GM10266 (cell line): ENCODE data around the gene POLR2L.

ENCODE experiments used
- DNase-seq: peaks from one replicate; pipeline ENCODE4 v3.0.0; 2012; ENCODE audit errors: extremely low spot score
- CTCF ChIP-seq: IDR thresholded peaks from 2 replicates; pipeline ENCODE4 v1.5.1; 2012; ENCODE audit warnings: mild to moderate bottlenecking, low read depth; ENCODE audit not compliant: control insufficient read depth, insufficient read depth; ENCODE audit errors: missing control alignments

POLR2L gene

DNA sequence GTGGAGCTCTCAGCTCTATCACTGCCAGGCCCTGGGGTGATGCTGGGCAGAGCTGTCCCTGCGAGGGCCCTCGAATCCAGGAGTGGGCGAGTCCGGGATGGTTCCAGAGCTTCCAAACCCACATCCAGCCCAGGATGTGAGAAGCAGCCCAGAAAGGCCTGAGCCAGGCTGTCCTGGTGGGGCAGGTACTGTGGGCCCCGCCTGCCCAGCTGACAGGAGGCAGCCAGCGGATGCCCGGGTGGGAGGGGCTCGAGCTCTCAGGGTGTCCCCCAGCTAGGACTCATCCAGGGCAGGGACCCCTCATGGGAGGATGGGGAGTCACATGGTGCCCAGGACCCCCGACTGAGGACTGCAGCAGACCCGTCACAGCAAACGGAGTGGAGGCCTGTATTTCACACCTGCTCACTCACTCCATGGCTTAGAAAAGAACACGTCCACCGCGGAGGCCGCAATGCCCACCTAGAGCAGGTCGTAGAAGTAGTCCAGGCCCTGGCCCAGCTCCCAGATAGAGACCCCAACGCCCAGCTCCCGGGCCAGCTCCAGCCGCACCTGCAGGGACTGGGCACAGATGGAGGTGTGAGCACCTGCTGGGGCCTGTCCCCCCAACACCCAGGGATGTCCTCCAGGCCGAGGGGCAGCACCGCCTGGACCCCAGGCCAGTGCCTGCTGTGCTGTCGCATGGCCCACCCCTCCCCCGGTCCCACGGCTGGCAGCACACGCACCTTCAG, 27.2 kb upstream of the POLR2L start:
- no peak for DNase-seq
- TF ChIP-seq CTCF = no peak

DNA sequence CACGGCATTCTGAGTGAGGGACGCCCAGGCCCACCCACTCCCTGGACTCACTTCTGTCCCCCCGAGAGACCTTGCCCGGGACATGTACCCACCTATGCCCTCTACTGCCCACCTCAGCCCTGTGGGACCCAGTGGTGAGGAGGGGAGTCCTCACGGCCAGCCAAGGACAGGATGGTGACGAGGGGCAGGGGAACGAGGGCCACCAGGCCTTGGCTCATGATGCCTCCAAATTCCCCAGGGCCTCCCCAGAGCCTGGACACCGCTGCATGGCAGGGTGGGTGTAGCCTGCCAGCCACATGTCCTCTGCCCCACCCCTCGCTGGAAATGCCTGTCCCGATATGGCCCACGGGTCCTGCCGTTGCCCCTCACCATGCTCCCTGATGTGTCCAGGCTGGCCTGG, 26.5 kb upstream of the POLR2L start:
- no peak for DNase-seq

GRCh38 chr11:868394-868793, 26.1 kb upstream of the POLR2L start:
- TF ChIP-seq CTCF = no peak

More for the DNA sequence above, 26.5 kb upstream of the POLR2L start:
- no peak for TF ChIP-seq CTCF

DNA sequence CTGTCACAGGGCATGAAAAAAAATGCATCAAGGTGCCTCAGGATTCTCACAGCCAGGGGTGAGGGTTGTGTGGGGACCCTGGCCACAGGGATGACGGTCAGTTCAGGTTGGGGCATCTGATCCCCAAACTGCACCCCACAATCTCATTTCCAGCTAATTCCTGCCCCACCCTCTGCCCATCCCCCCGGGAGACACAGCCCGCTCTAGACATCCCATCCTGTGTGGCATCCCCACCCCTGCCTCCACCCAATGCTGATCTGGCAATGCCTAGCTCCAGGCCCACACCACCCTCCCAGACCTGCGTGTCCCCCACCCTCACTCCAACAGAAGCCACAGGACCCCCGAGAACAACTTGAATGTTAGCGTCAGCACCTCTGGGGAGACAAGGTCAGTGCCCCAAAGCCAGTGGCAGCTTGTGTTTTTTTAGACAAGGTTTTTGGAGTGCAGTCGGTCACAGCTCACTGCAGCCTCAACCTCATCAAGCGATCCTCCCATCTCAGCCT, 25.6 kb upstream of the POLR2L start:
- no peak for DNase-seq
- no peak for TF ChIP-seq CTCF

More at GRCh38 chr11:868394-868793, 26.1 kb upstream of the POLR2L start:
- no peak for DNase-seq

GRCh38 chr11:866481-866880, 24.2 kb upstream of the POLR2L start:
- no peak for TF ChIP-seq CTCF
- DNase-seq = no peak

- DNase-seq = no peak
- TF ChIP-seq CTCF = no peak
Observed at GRCh38 chr11:865462-866430, 23.4 kb upstream of the POLR2L start.
